Fibroblast of peridontal ligament (primary cell): Measurements from ENCODE around the gene SSR1.
"Not testable (repeated sequence)": the region's sequence is repeated elsewhere in the genome, so short reads cannot be mapped to it uniquely, and the experiment has no call there.

Experiments used
- DNase-seq: peaks from one replicate; pipeline ENCODE4 v3.0.0-alpha.2; 2010; ENCODE audit errors: extremely low read depth

Gene SSR1

GRCh38 chr6:7282097-7282906, 30.7 kb downstream of the SSR1 start:
- no peak for DNase-seq

- DNase-seq = no peak
Observed at GRCh38 chr6:7276199-7276524, 36.8 kb downstream of the SSR1 start.

GRCh38 chr6:7274525-7274924, 38.5 kb downstream of the SSR1 start:
- DNase-seq = not testable (repeated sequence)

GRCh38 chr6:7273709-7274108, 39.3 kb downstream of the SSR1 start:
- DNase-seq = no peak

- DNase-seq = no peak
Observed at GRCh38 chr6:7271205-7271534, 41.8 kb downstream of the SSR1 start.

- DNase-seq = no peak
Observed at GRCh38 chr6:7270320-7271204, 42.4 kb downstream of the SSR1 start.

GRCh38 chr6:7269816-7270215, 43.2 kb downstream of the SSR1 start:
- DNase-seq = peak; percentile 59

GRCh38 chr6:7268816-7269555, 44.0 kb downstream of the SSR1 start:
- no peak for DNase-seq

GRCh38 chr6:7268362-7268761, 44.6 kb downstream of the SSR1 start:
- DNase-seq = no peak

- peak; percentile 94 for DNase-seq
Observed at GRCh38 chr6:7267466-7268091, 45.4 kb downstream of the SSR1 start.

- DNase-seq = no peak
Observed at GRCh38 chr6:7267071-7267465, 45.9 kb downstream of the SSR1 start.

- not testable (repeated sequence) for DNase-seq
Observed at GRCh38 chr6:7265385-7265726, 47.6 kb downstream of the SSR1 start.

GRCh38 chr6:7264686-7265384, 48.2 kb downstream of the SSR1 start:
- DNase-seq = no peak

GRCh38 chr6:7264041-7264440, 49.0 kb downstream of the SSR1 start:
- DNase-seq = no peak

- DNase-seq = not testable (repeated sequence)
Observed at GRCh38 chr6:7263519-7263805, 49.5 kb downstream of the SSR1 start.

- DNase-seq = no peak
Observed at GRCh38 chr6:7262746-7263518, 50.1 kb downstream of the SSR1 start.

- no peak for DNase-seq
Observed at GRCh38 chr6:7261852-7262461, 51.0 kb downstream of the SSR1 start.

GRCh38 chr6:7261032-7261841, 51.8 kb downstream of the SSR1 start:
- DNase-seq = peak; percentile 77

GRCh38 chr6:7260291-7261031, 52.5 kb downstream of the SSR1 start:
- no peak for DNase-seq
